ENCODE results near the gene ATP6V0A4.

The ATP6V0A4 gene

DNA sequence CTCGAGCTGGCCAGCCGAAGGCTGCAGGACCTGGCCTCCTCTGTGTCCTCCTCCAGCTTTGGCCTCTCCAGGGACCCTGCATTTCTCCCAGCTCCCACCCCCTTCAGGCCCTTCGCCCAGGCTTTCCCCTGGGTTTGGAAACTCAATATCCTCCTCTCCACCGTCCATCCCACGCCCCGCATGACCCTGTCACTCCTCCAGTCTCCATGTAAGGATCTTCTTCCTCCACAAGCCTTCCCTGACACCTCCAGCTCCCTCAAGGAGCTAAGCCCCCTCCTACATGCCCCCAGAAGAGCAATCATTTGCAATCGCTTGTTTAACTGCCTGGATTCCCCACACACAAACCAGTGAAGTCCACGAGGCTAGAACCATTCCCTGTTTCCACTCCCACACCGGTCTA lies 24.8 kb downstream of the ATP6V0A4 start:
- TF ChIP-seq CTCF (IDR thresholded peaks at IDR 0.05; ENCODE audit: insufficient read depth, low read depth, low read length, missing control alignments): no peak
- DNase-seq (ENCODE audit: low read depth): no peak
- no peak overlapping the region for H3K4me3 ChIP-seq (ENCODE audit: low read depth, low read length)

DNA sequence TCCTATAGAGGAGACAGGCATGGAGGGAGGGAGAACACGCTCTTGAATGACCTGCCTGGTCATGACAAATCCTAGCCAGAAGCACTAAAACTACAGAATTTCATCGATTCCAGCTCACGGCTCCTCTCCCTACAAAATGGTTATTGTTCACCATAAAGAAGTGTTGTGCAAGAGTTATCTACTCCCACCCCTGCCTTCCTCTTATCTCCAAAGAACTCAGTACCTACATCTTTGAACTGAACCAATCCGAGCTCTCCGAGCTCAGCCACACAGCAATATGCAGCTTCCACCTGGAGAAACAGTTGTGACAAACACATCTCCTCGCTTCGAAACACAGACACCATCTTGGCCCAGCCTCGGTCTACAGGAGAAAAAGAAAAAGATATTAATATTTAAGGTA lies 27.1 kb downstream of the ATP6V0A4 start:
- no peak overlapping the region for H3K4me3 ChIP-seq (ENCODE audit: low read depth, low read length)
- no peak for TF ChIP-seq CTCF (IDR thresholded peaks at IDR 0.05; ENCODE audit: insufficient read depth, low read depth, low read length, missing control alignments)
- DNase-seq (ENCODE audit: low read depth): no peak

DNA sequence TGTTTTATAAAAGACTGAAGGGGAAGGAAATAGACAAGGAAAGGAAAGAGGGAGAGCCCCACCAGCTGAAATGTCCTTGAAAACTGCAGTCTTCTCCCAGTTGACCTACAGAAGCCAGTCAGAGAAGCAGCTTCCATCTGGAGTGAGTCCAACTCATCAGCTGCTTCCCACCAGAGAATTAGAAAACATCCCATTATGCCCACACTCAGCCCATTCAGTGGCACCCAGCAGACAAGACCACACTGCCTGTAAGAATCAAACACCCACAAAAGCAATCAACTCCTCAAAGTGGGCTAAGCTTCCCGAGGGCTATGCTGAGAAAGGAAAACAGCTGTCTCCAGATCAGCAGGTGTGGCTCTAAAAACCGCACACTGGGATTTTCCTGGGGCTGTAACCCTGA lies 29.8 kb downstream of the ATP6V0A4 start:
- no peak for DNase-seq (ENCODE audit: low read depth)
- TF ChIP-seq CTCF (IDR thresholded peaks at IDR 0.05; ENCODE audit: insufficient read depth, low read depth, low read length, missing control alignments): no peak
- H3K4me3 ChIP-seq (ENCODE audit: low read depth, low read length): no peak overlapping the region

- no peak for TF ChIP-seq CTCF (IDR thresholded peaks at IDR 0.05; ENCODE audit: insufficient read depth, low read depth, low read length, missing control alignments)
- no peak for DNase-seq (ENCODE audit: low read depth)
- H3K4me3 ChIP-seq (ENCODE audit: low read depth, low read length): no peak overlapping the region
These were observed 41.3 kb downstream of the ATP6V0A4 start for GRCh38 chr7:138756591-138757242.

DNA sequence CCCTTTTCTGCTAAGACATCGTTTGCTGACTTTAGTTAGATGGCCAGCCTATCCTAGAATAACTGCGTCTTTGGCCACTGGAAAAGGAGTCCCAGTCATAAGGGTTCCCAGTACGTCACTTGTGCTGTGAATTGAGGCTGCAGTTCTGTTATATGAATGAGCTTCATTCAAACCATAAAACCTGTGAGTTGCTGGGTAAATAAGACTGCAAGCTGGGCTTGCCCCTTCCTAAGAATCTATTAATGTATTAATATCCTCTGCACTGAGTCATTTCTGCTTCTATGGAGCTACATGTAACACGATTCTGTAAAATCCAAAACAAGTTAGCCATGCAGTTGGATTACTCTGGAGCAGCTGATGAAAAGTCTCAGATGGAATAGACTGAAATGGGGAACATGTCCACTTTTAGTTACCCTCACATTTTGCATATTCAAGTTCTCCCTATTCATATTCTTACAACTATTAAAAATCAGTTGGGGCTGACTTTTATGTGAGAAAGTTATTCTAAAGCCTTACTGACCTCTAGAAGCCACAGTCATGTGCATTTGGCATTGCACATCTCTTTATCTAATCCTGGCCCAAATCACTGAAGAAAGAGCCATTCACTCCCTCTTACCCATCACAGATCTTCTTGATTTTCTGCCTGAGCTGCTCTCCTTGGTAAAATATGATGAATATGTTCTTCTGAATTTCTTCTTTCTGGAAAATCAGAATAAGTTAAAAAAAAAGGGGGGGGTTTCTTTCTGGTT lies 42.0 kb downstream of the ATP6V0A4 start:
- no peak for TF ChIP-seq CTCF (IDR thresholded peaks at IDR 0.05; ENCODE audit: insufficient read depth, low read depth, low read length, missing control alignments)
- DNase-seq (ENCODE audit: low read depth): no peak
- no peak overlapping the region for H3K4me3 ChIP-seq (ENCODE audit: low read depth, low read length)

GRCh38 chr7:138755331-138755747 lies 42.7 kb downstream of the ATP6V0A4 start:
- H3K4me3 ChIP-seq (ENCODE audit: low read depth, low read length): no peak overlapping the region
- TF ChIP-seq CTCF (IDR thresholded peaks at IDR 0.05; ENCODE audit: insufficient read depth, low read depth, low read length, missing control alignments): no peak
- DNase-seq (ENCODE audit: low read depth): no peak

Measured in GM12865 (cell line).